Tibial nerve (tissue), 4 donors: ENCODE measurements around the gene PVALEF.
"Not testable (repeated sequence)": the region's sequence is repeated elsewhere in the genome, so short reads cannot be mapped to it uniquely, and the experiment has no call there.

Experiments
- EP300 ChIP-seq, 2 donors: sonication (generic); formaldehyde crosslinking; IDR thresholded peaks; one replicate each; pipeline ENCODE4 v1.6.1; 2017; ENCODE audit warnings: antibody characterized with exemption in 2 of 2, mild to moderate bottlenecking in 1 of 2
- POLR2A ChIP-seq, 2 donors: fragments of 450-650 bp; IDR thresholded peaks; one replicate each; pipeline ENCODE4 v1.6.1; 2017; ENCODE audit warnings: antibody characterized with exemption in 2 of 2, mild to moderate bottlenecking in 2 of 2, moderate library complexity in 2 of 2
- TF ChIP-seq, protein P1 (sequence below), 5 experiments: fragments of 200-600 bp in 3 of 5; fragments of 450-650 bp in 2 of 5; sonication (generic) in 3 of 5; IDR thresholded peaks; one replicate each; pipeline ENCODE4 v1.5.1; 2016 to 2019; ENCODE audit warnings: antibody characterized with exemption in 5 of 5, mild to moderate bottlenecking in 3 of 5, moderate library complexity in 2 of 5

GRCh38 chr17:81146208-81146607, 19.1 kb upstream of the PVALEF start:
- not testable (repeated sequence) for TF ChIP-seq POLR2A, EP300 (IDR thresholded peaks at IDR 0.05)
- TF ChIP-seq, protein P1, sequence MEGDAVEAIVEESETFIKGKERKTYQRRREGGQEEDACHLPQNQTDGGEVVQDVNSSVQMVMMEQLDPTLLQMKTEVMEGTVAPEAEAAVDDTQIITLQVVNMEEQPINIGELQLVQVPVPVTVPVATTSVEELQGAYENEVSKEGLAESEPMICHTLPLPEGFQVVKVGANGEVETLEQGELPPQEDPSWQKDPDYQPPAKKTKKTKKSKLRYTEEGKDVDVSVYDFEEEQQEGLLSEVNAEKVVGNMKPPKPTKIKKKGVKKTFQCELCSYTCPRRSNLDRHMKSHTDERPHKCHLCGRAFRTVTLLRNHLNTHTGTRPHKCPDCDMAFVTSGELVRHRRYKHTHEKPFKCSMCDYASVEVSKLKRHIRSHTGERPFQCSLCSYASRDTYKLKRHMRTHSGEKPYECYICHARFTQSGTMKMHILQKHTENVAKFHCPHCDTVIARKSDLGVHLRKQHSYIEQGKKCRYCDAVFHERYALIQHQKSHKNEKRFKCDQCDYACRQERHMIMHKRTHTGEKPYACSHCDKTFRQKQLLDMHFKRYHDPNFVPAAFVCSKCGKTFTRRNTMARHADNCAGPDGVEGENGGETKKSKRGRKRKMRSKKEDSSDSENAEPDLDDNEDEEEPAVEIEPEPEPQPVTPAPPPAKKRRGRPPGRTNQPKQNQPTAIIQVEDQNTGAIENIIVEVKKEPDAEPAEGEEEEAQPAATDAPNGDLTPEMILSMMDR (IDR thresholded peaks at IDR 0.05), result not testable (repeated sequence)
